CD4-positive, alpha-beta T cell treated with Interleukin-15 for 4 hours (primary cell): ENCODE results near the gene ZIC1.

Experiments
- DNase-seq: peaks from one replicate; pipeline ENCODE4 v3.0.0-alpha.2; 2020; ENCODE audit warnings: low spot score

The ZIC1 gene

GRCh38 chr3:147410116-147410525 lies 956 bp downstream of the ZIC1 start:
- no peak for DNase-seq

GRCh38 chr3:147410526-147411237 lies 1.5 kb downstream of the ZIC1 start:
- DNase-seq: no peak

GRCh38 chr3:147411238-147411814 lies 2.2 kb downstream of the ZIC1 start:
- DNase-seq: no peak

GRCh38 chr3:147411815-147412241 lies 2.7 kb downstream of the ZIC1 start:
- no peak for DNase-seq

- DNase-seq: no peak
Observed at GRCh38 chr3:147412261-147412916, 3.2 kb downstream of the ZIC1 start.

GRCh38 chr3:147412917-147413685 lies 3.9 kb downstream of the ZIC1 start:
- DNase-seq: no peak

- DNase-seq: no peak
Observed at GRCh38 chr3:147413686-147414389, 4.7 kb downstream of the ZIC1 start.

GRCh38 chr3:147414390-147415138 lies 5.4 kb downstream of the ZIC1 start:
- no peak for DNase-seq

GRCh38 chr3:147415286-147415685 lies 6.1 kb downstream of the ZIC1 start:
- no peak for DNase-seq

- no peak for DNase-seq
Observed at GRCh38 chr3:147415874-147416273, 6.7 kb downstream of the ZIC1 start.

GRCh38 chr3:147416931-147417330 lies 7.8 kb downstream of the ZIC1 start:
- DNase-seq: no peak

GRCh38 chr3:147417551-147418295 lies 8.6 kb downstream of the ZIC1 start:
- DNase-seq: no peak

GRCh38 chr3:147418371-147418781 lies 9.2 kb downstream of the ZIC1 start:
- DNase-seq: no peak

- DNase-seq: no peak
Observed at GRCh38 chr3:147418808-147419701, 9.9 kb downstream of the ZIC1 start.

- DNase-seq: no peak
Observed at GRCh38 chr3:147419781-147420224, 10.6 kb downstream of the ZIC1 start.

- DNase-seq: no peak
Observed at GRCh38 chr3:147420353-147421183, 11.4 kb downstream of the ZIC1 start.

GRCh38 chr3:147421184-147421912 lies 12.2 kb downstream of the ZIC1 start:
- no peak for DNase-seq

GRCh38 chr3:147422196-147422595 lies 13.0 kb downstream of the ZIC1 start:
- no peak for DNase-seq
